HG02588 (cell line): ENCODE results near the gene LILRB5.
"Not testable (repeated sequence)": the region's sequence is repeated elsewhere in the genome, so short reads cannot be mapped to it uniquely, and the experiment has no call there.

Experiments
- ATAC-seq: cut with Tn5 transposase; IDR thresholded peaks from one replicate; pipeline ENCODE4 v1.9.1; 2021; ENCODE audit warnings: mild to moderate bottlenecking, moderate library complexity; ENCODE audit not compliant: unreplicated experiment

Gene LILRB5

GRCh38 chr19:54277111-54277615, 20.1 kb upstream of the LILRB5 start:
- ATAC-seq: not testable (repeated sequence)

- ATAC-seq: no peak
Measured at GRCh38 chr19:54275951-54276350, 18.9 kb upstream of the LILRB5 start.

- not testable (repeated sequence) for ATAC-seq
Measured at GRCh38 chr19:54274516-54274915, 17.4 kb upstream of the LILRB5 start.

- no peak for ATAC-seq
Measured at GRCh38 chr19:54273821-54274220, 16.7 kb upstream of the LILRB5 start.

GRCh38 chr19:54272181-54272580, 15.1 kb upstream of the LILRB5 start:
- ATAC-seq: not testable (repeated sequence)

- not testable (repeated sequence) for ATAC-seq
Measured at GRCh38 chr19:54271587-54271986, 14.5 kb upstream of the LILRB5 start.

DNA sequence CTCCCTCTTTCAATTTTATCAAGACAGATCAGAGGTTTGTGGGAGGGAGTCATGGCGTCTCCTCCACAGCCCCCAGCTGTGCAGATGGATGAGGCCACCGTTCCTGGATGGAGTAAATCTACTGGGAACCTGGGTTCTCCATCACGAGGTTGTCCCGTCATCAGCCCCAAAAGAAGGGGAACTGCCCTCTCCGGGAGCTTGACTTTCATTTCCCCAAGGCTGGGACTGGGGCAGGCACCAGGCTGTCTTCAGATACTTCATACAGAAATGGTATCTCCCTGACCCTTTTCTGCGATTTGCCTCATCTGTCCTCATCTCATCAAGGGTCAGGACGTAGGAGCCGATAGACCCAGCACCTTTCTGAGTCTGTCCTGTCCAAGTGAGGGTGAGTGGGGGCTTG, 14.0 kb upstream of the LILRB5 start:
- ATAC-seq: no peak

- no peak for ATAC-seq
Measured at GRCh38 chr19:54268936-54269335, 11.9 kb upstream of the LILRB5 start.

- ATAC-seq: no peak
Measured at GRCh38 chr19:54266133-54266532, 9.1 kb upstream of the LILRB5 start.

DNA sequence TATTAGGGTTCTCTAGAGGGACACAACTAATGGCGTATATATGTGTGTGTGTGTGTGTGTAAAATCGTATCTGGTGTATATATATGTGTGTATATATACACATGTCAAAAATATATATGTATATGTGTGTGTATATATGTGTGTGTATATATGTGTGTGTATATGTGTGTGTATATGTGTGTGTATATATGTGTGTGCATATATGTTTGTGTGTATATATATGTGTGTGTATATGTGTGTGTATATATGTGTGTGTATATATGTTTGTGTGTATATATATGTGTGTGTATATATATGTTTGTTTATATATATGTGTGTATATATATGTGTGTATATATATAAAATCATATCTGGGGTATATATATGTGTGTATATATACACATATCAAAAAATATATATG, 5.4 kb upstream of the LILRB5 start:
- ATAC-seq: no peak

DNA sequence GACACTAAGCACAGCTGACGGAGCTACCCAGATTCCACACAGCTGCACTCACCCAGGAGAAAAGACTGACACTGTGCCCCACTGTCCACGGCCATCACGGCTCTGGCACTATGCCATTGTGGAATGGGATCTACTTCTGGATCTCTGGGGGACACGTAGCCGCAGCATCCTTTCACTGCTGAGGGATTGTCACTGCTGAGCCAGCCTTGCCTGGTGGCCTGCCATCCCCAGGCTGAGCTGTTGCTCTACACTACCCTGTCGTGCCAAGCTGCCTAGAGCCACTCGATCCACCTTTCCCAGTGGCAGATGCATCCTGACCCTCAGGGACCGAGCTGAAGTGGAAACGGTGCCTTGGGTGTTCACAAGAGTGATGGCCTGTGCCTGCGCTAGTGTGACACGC, 5.0 kb upstream of the LILRB5 start:
- no peak for ATAC-seq

- ATAC-seq: no peak
Measured at GRCh38 chr19:54256250-54257115, 590 bp downstream of the LILRB5 start.

DNA sequence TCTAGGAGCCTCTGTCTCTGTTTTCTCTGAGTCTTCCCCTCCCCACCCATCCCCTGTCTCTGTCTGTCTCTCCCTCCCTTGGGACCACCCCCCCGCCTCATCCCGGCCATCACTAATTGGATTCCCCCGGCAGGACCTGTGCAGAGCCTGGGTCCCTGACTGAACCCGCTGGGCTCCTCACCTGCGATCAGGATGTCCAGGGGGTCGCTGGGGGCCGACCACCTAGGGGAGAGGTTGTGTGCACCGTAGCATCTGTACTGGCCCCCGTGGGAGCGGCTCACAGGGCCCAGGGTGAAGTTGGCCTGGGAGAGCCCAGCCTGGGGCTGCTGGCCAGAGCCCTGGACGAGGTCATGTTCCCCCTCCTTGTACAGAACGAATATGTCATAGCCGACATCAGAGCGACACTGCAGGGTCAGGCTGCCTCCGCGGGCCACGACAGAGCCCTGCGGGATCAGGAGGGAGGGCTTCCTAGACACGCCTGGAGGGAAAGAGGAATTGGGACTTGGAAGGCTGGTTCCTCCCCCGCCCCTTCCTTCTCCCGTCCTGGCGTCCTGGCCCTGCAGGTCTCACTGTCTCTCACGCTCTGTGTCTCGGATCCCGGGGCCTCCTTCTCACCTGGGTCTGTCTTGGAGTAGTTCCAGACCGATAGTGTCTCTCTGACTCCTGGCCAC, 1.8 kb downstream of the LILRB5 start:
- ATAC-seq: no peak

- no peak for ATAC-seq
Measured at GRCh38 chr19:54254195-54254906, 2.7 kb downstream of the LILRB5 start.

- no peak for ATAC-seq
Measured at GRCh38 chr19:54253331-54254194, 3.5 kb downstream of the LILRB5 start.

DNA sequence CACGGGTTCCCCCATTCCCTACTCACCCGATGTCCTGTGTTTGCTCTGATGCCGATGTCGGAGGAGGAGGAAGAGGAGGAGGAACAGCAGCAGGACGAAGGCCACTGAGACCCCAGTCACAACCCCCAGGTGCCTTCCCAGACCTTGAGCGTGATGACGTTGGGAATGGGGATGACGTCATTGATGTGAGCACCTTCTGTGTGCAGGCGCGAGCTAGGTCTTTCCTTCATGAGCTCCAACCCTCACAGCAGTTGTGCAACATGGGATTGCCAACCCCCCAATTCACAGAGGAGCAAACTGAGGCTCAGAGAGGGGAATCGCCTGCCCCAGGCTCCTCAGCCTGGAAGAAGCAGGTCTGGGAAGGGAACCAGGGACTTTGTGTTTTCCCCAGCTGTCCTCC, 4.2 kb downstream of the LILRB5 start:
- no peak for ATAC-seq

- no peak for ATAC-seq
Measured at GRCh38 chr19:54252243-54252642, 4.8 kb downstream of the LILRB5 start.

- no peak for ATAC-seq
Measured at GRCh38 chr19:54248016-54248601, 9.0 kb downstream of the LILRB5 start.

- ATAC-seq: no peak
Measured at GRCh38 chr19:54247106-54247930, 9.8 kb downstream of the LILRB5 start.
